GM13976 (cell line): ENCODE measurements around the gene SOX6.
"Not testable (repeated sequence)": the region's sequence is repeated elsewhere in the genome, so short reads cannot be mapped to it uniquely, and the experiment has no call there.

Experiments used
- DNase-seq: peaks from one replicate; pipeline ENCODE4 v3.0.0; 2012; ENCODE audit warnings: low spot score
- CTCF ChIP-seq: IDR thresholded peaks from 2 replicates; pipeline ENCODE4 v1.5.1; 2012; ENCODE audit warnings: borderline replicate concordance, mild to moderate bottlenecking; ENCODE audit not compliant: insufficient read depth; ENCODE audit errors: extremely low read depth, missing control alignments, control extremely low read depth
- in situ Hi-C: fragments of 300-500 bp; cut with MboI; formaldehyde crosslinking; loops from one replicate; pipeline ENCODE4 v1.12.0; 2022; ENCODE audit warnings: low sequenced_read_pairs, mixed read lengths, inconsistent platforms; ENCODE audit not compliant: unreplicated experiment

The SOX6 gene

GRCh38 chr11:16080688-16081381 is 275.5 kb downstream of the SOX6 start:
- in situ Hi-C loops = no loop called here
- no peak for DNase-seq
- TF ChIP-seq CTCF = no peak

GRCh38 chr11:16078936-16079335 is 277.4 kb downstream of the SOX6 start:
- DNase-seq = no peak
- in situ Hi-C loops = no loop called here
- no peak for TF ChIP-seq CTCF

- TF ChIP-seq CTCF = no peak
- in situ Hi-C loops = no loop called here
- DNase-seq = no peak
Measured at GRCh38 chr11:16070573-16070972, 285.8 kb downstream of the SOX6 start.

GRCh38 chr11:16067268-16067667 is 289.1 kb downstream of the SOX6 start:
- in situ Hi-C loops, DNase-seq: not testable (repeated sequence)

GRCh38 chr11:16059332-16059731 is 297.0 kb downstream of the SOX6 start:
- DNase-seq = no peak
- TF ChIP-seq CTCF = no peak
- in situ Hi-C loops = no loop called here

- no peak for DNase-seq
- no peak for TF ChIP-seq CTCF
- in situ Hi-C loops = no loop called here
Measured at GRCh38 chr11:16058671-16059070, 297.7 kb downstream of the SOX6 start.

- no peak for DNase-seq
- no peak for TF ChIP-seq CTCF
- in situ Hi-C loops = no loop called here
Measured at GRCh38 chr11:16052750-16053149, 303.6 kb downstream of the SOX6 start.
